ENCODE results near the gene PLXNB2. TPM values are rescaled to one million over a fixed set of nuclear protein-coding genes. Genes with fewer than 3 reads are reported as not detected.

The PLXNB2 gene
- polyA plus RNA-seq, 1 of the 3 experiments (the other 2 are of a cell fraction) = 108 TPM

- Histone ChIP-seq H4K20me1 (ENCODE audit: insufficient read depth) (0 out of 2 replicates have a peak, but pooled peaks cover 5% of the 10 kb centered on the region), H3K4me2 (no peak overlapping the region), H3K4me3 (ENCODE audit: low read depth in 2 of 2, low read length in 1 of 2) (no peak overlapping the region), H3K9me3 (no peaks in the 10 kb centered on the region), H3K27ac (ENCODE audit: low read depth in 2 of 2, low read length in 1 of 2) (no peak overlapping the region), H3K4me1 (ENCODE audit: control insufficient read depth in 1 of 2, insufficient read depth in 2 of 2, low read depth in 1 of 2, low read length in 1 of 2) (peaks cover 12 to 25% of the 10 kb centered on the region in 2 experiments; a peak in 2 of 4 replicates), H3K9ac (no peak overlapping the region), H3K27me3 (ENCODE audit: insufficient read depth) (no peaks in the 10 kb centered on the region), H3K36me3 (replicated peaks in 1 of 2; ENCODE audit: control insufficient read depth in 1 of 2, insufficient read depth in 2 of 2, low read length in 1 of 2) (peaks cover 0 to 9% of the 10 kb centered on the region in 2 experiments), H3F3A (replicated peaks; ENCODE audit: insufficient read depth) (peaks cover 13% of the 10 kb centered on the region), H3K79me2 (ENCODE audit: insufficient read depth) (no peaks in the 10 kb centered on the region), H2AFZ (ENCODE audit: low read depth) (no peak overlapping the region), H3K9me2 (no peaks in the 10 kb centered on the region)
- peak; percentile 68 for DNase-seq
- CTCF ChIA-PET = interaction anchor here (0.6 to 11.4 kb wide), 3 partner anchors 8 to 59 kb away, joined by 3 to 72 read pairs (median 3); partner anchors contain the start of gene HDAC10
- TF ChIP-seq POLR2AphosphoS5 (IDR thresholded peaks at IDR 0.05; ENCODE audit: low read depth, low read length) = no peak
- TF ChIP-seq MEF2A (IDR thresholded peaks at IDR 0.05; ENCODE audit: borderline replicate concordance, low read depth) = no peak
- no peak for TF ChIP-seq FOSL2 (IDR thresholded peaks at IDR 0.05; ENCODE audit: borderline replicate concordance, low read depth)
- TF ChIP-seq FOXM1 (IDR thresholded peaks at IDR 0.05; ENCODE audit: low read depth) = no peak
- TF ChIP-seq ZBTB33 (IDR thresholded peaks at IDR 0.05; ENCODE audit: borderline replicate concordance, low read depth) = no peak
- no peak for TF ChIP-seq ELF1 (IDR thresholded peaks at IDR 0.05)
- no peak for TF ChIP-seq NRF1 (IDR thresholded peaks at IDR 0.05; ENCODE audit: low read depth, low read length)
- TF ChIP-seq EZH2phosphoT487 (IDR thresholded peaks at IDR 0.05; ENCODE audit: borderline replicate concordance, low read depth) = no peak
- TF ChIP-seq CHD2 (IDR thresholded peaks at IDR 0.05; ENCODE audit: low read length, partially characterized antibody) = no peak
- no peak for TF ChIP-seq RAD21 (IDR thresholded peaks at IDR 0.05; ENCODE audit: low read length)
- no peak for TF ChIP-seq REST (IDR thresholded peaks at IDR 0.05; ENCODE audit: low read depth, low read length)
- TF ChIP-seq TEAD4 (IDR thresholded peaks at IDR 0.05; ENCODE audit: borderline replicate concordance, insufficient read depth) = no peak
- no peak for TF ChIP-seq PBX3 (IDR thresholded peaks at IDR 0.05)
- TF ChIP-seq MXI1 (IDR thresholded peaks at IDR 0.05; ENCODE audit: low read depth, low read length) = no peak
- TF ChIP-seq GATA2 (CRISPR knock-in tag; IDR thresholded peaks at IDR 0.05) = no peak
- TF ChIP-seq SIN3A (IDR thresholded peaks at IDR 0.05; ENCODE audit: borderline replicate concordance, low read depth, low read length) = no peak
- TF ChIP-seq JUND (IDR thresholded peaks at IDR 0.05) = no peak
- TF ChIP-seq RFX5 (IDR thresholded peaks at IDR 0.05; ENCODE audit: low read length) = no peak
- TF ChIP-seq TAF1 (IDR thresholded peaks at IDR 0.05; ENCODE audit: borderline replicate concordance, low read depth, low read length) = no peak
- no peak for TF ChIP-seq RCOR1 (IDR thresholded peaks at IDR 0.05; ENCODE audit: low read length)
- POLR2A ChIA-PET = no interaction called here
- 95% methylated on average over 53 of the region's 75 CpGs for WGBS (ENCODE audit: low lambda C conversion rate)
Measured at GRCh38 chr22:50267591-50268390, 39.7 kb downstream of the PLXNB2 start.

Data from SK-N-SH (cell line).